ENCODE measurements around the gene ITSN1.

- TF ChIP-seq, protein P1, sequence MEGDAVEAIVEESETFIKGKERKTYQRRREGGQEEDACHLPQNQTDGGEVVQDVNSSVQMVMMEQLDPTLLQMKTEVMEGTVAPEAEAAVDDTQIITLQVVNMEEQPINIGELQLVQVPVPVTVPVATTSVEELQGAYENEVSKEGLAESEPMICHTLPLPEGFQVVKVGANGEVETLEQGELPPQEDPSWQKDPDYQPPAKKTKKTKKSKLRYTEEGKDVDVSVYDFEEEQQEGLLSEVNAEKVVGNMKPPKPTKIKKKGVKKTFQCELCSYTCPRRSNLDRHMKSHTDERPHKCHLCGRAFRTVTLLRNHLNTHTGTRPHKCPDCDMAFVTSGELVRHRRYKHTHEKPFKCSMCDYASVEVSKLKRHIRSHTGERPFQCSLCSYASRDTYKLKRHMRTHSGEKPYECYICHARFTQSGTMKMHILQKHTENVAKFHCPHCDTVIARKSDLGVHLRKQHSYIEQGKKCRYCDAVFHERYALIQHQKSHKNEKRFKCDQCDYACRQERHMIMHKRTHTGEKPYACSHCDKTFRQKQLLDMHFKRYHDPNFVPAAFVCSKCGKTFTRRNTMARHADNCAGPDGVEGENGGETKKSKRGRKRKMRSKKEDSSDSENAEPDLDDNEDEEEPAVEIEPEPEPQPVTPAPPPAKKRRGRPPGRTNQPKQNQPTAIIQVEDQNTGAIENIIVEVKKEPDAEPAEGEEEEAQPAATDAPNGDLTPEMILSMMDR (IDR thresholded peaks at IDR 0.05), result no peak
- TF ChIP-seq REST (IDR thresholded peaks at IDR 0.05; ENCODE audit: insufficient read depth in 1 of 2, low read depth in 2 of 2, low read length in 1 of 2) (no peak), POLR2AphosphoS5 (IDR thresholded peaks at IDR 0.05; ENCODE audit: low read depth, low read length) (no peak)
Measured at GRCh38 chr21:33942426-33942825, 300.1 kb downstream of the ITSN1 start.
